Fibroblast of lung (primary cell): ENCODE results near the gene SECISBP2L. TPM values are rescaled to one million over a fixed set of nuclear protein-coding genes. Genes with fewer than 3 reads are reported as not detected.

Experiments
- DNase-seq, 2 donors: peaks; one replicate each; pipeline versions ENCODE4 v3.0.0 to v3.0.0-alpha.2; 2010; ENCODE audit warnings: low read depth in 2 of 2
- H2AFZ ChIP-seq: 2 replicates; pipeline ENCODE4 v1.5.1; 2012; ENCODE audit warnings: low read length, control low read depth, inconsistent platforms
- H3K27ac ChIP-seq: 2 replicates; pipeline ENCODE4 v1.5.1; 2011; ENCODE audit warnings: low read length, control low read depth; ENCODE audit not compliant: insufficient read depth
- H3K27me3 ChIP-seq: 2 replicates; pipeline ENCODE4 v1.5.1; 2011; ENCODE audit warnings: mild to moderate bottlenecking, low read length; ENCODE audit not compliant: control insufficient read depth, insufficient read depth
- H3K36me3 ChIP-seq: 2 replicates; pipeline ENCODE4 v1.5.1; 2011; ENCODE audit warnings: low read length; ENCODE audit not compliant: control insufficient read depth, insufficient read depth
- H3K4me1 ChIP-seq: 2 replicates; pipeline ENCODE4 v1.5.1; 2011; ENCODE audit warnings: low read length; ENCODE audit not compliant: control insufficient read depth, insufficient read depth; ENCODE audit errors: extremely low read depth
- H3K4me2 ChIP-seq: 2 replicates; pipeline ENCODE4 v1.5.1; 2011; ENCODE audit warnings: low read length, control low read depth; ENCODE audit not compliant: insufficient read depth; ENCODE audit errors: extremely low read depth
- H3K4me3 ChIP-seq, 4 experiments: fragments of 200-600 bp in 1 of 4; sonication (generic) in 1 of 4; replicated peaks in 1 of 4; 2 replicates each; pipeline ENCODE4 v1.5.1; 2011 to 2016; ENCODE audit warnings: low read length in 4 of 4, low read depth in 3 of 4, mild to moderate bottlenecking in 3 of 4, control low read depth in 2 of 4, inconsistent platforms in 1 of 4, mixed read lengths in 1 of 4; ENCODE audit not compliant: insufficient read depth in 1 of 4; ENCODE audit errors: control extremely low read depth in 1 of 4
- H3K79me2 ChIP-seq: 2 replicates; pipeline ENCODE4 v1.5.1; 2012; ENCODE audit warnings: mild to moderate bottlenecking, low read length, inconsistent platforms; ENCODE audit not compliant: control insufficient read depth, insufficient read depth
- H3K9ac ChIP-seq: 2 replicates; pipeline ENCODE4 v1.5.1; 2011; ENCODE audit warnings: mild to moderate bottlenecking, low read length, control low read depth; ENCODE audit not compliant: insufficient read depth
- H3K9me3 ChIP-seq: 2 replicates; pipeline ENCODE4 v1.5.1; 2012; ENCODE audit warnings: low read depth, low read length; ENCODE audit not compliant: control insufficient read depth, insufficient read depth
- H4K20me1 ChIP-seq: 2 replicates; pipeline ENCODE4 v1.5.1; 2011; ENCODE audit warnings: low read length; ENCODE audit not compliant: control insufficient read depth, insufficient read depth; ENCODE audit errors: extremely low read depth
- EZH2 ChIP-seq: IDR thresholded peaks from 2 replicates; pipeline ENCODE4 v1.5.1; 2012; ENCODE audit warnings: low read length, control low read depth, mild to moderate bottlenecking; ENCODE audit errors: missing control alignments
- polyA plus RNA-seq, 2 donors: library from polyadenylated mRNA; depleted of rRNA in 1 of 2; stranded (reverse) in 1 of 2; unstranded in 1 of 2; fragments of >200 nt; gene quantifications; 2 replicates each; pipeline ENCODE4 v1.2.1, GENCODE V29; 2011 to 2012; ENCODE audit warnings: missing spikeins in 1 of 2
- total RNA-seq: library from RNA; depleted of rRNA; stranded (reverse); fragments of >200 nt; gene quantifications from 2 replicates; pipeline ENCODE4 v1.2.1, GENCODE V29; 2014
- TF ChIP-seq, protein P1 (sequence below), 2 donors: IDR thresholded peaks in 1 of 2; conservative IDR thresholded peaks in 1 of 2; 1 replicate in 1 of 2; 2 replicates in 1 of 2; pipeline ENCODE4 v1.5.1; 2011 to 2012; ENCODE audit warnings: low read length in 2 of 2, control low read depth in 1 of 2, inconsistent platforms in 1 of 2, low read depth in 1 of 2, mild to moderate bottlenecking in 1 of 2

The SECISBP2L gene
- total and polyA plus RNA-seq, 2 donors (not counting 1 experiment from before 2014, with no cell fraction given) = 25.7 to 44.3 TPM

DNA sequence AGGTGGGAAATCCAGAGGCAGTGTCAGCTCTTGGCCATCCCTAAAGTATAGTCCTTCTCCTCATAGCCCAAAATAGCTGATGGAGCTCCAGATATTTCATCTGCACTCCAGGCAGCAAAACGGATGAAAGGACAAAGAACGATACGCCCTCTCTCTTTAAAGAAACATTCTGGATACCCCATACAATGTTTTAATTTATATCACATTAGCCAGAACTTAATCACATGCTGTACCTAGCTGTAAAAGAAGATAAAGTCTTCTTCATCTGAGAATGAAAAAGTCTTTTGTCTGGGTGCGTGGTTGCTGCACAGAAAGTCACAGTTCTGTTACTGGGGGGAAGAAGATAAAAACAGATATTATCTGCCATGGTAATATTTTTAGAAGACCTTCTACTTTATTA is 78.2 kb downstream of the SECISBP2L start:
- Histone ChIP-seq H3K27me3 (no peaks in the 10 kb centered on the region), H3K79me2 (no peaks in the 10 kb centered on the region)

DNA sequence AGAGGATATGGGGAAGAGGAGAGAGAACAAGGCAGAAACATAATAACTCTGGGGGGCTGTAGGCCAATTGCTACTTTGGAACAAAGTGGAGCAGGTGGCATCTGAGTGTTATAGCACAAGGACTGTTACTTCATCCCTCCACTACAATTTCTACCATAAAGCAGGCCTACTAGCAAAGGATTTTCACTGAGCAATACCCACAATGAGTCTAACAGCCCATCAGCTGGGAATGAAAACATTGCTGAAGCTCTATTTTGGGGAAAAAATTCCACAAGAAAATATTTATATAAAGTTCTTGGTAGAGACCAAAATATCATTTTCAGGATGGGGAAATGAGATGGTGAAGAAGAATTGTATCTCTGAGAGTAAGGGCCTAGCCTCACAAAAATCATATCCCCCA is 78.9 kb downstream of the SECISBP2L start:
- Histone ChIP-seq H3K79me2 (no peaks in the 10 kb centered on the region), H3K4me2 (no peak overlapping the region), H3K9ac (no peak overlapping the region), H3K36me3 (no peaks in the 10 kb centered on the region), H3K27ac (no peak overlapping the region), H3K4me1 (peaks cover 3% of the 10 kb centered on the region), H3K4me3 (no peak overlapping the region), H2AFZ (no peak overlapping the region), H3K27me3 (no peaks in the 10 kb centered on the region), H3K9me3 (no peaks in the 10 kb centered on the region), H4K20me1 (no peaks in the 10 kb centered on the region)
- no peak for DNase-seq
- TF ChIP-seq EZH2 = no peak
- TF ChIP-seq, protein P1, sequence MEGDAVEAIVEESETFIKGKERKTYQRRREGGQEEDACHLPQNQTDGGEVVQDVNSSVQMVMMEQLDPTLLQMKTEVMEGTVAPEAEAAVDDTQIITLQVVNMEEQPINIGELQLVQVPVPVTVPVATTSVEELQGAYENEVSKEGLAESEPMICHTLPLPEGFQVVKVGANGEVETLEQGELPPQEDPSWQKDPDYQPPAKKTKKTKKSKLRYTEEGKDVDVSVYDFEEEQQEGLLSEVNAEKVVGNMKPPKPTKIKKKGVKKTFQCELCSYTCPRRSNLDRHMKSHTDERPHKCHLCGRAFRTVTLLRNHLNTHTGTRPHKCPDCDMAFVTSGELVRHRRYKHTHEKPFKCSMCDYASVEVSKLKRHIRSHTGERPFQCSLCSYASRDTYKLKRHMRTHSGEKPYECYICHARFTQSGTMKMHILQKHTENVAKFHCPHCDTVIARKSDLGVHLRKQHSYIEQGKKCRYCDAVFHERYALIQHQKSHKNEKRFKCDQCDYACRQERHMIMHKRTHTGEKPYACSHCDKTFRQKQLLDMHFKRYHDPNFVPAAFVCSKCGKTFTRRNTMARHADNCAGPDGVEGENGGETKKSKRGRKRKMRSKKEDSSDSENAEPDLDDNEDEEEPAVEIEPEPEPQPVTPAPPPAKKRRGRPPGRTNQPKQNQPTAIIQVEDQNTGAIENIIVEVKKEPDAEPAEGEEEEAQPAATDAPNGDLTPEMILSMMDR (conservative IDR thresholded peaks at IDR 0.05 in 1 of 2, IDR thresholded peaks at IDR 0.05 in 1 of 2; ENCODE audit: low read depth in 1 of 2, low read length in 2 of 2) = no peak

More for the DNA sequence above, 78.2 kb downstream of the SECISBP2L start:
- no peak overlapping the region for H3K4me2 ChIP-seq
- no peak overlapping the region for H3K9ac ChIP-seq
- H3K9me3 ChIP-seq = no peaks in the 10 kb centered on the region
- no peak for TF ChIP-seq EZH2
- TF ChIP-seq, protein P1 (conservative IDR thresholded peaks at IDR 0.05 in 1 of 2, IDR thresholded peaks at IDR 0.05 in 1 of 2; ENCODE audit: low read depth in 1 of 2, low read length in 2 of 2) = no peak
- DNase-seq = no peak
- peaks cover 3% of the 10 kb centered on the region for H3K4me1 ChIP-seq
- no peaks in the 10 kb centered on the region for H3K36me3 ChIP-seq
- no peak overlapping the region for H3K27ac ChIP-seq
- H3K4me3 ChIP-seq = no peak overlapping the region
- no peak overlapping the region for H2AFZ ChIP-seq
- no peaks in the 10 kb centered on the region for H4K20me1 ChIP-seq

DNA sequence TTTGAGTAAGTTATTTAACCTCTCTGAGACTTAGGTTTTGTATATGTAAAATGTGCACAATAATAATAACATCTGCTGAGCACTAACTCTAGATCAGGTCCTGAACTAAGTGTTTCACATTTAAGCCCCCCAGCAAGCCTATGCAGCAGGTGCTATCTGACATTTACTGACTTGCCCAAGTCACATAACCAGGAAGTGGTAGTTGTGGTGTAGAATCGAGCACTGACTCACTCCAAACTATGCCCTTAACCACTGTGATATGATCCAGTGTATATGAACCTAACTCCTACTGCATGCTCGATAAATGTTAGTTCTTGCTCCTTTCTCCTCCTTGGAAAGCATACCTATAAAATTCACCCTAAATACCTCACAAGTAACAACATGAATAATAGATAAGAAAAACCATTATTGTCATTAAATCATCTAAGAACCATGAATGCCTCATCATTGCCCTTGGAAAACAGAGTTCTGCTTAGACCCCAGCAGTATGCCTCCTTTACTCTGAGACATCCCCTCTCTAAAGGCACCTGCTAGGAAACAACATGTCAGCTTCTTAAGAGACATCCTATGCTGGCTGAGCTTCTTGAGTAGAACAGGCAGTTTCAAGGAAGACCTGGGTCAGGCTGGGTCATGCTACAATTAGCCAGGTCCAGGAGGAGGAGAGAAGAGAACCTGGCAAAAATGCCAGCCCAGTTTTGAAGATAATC is 79.5 kb downstream of the SECISBP2L start:
- no peak overlapping the region for H3K4me2 ChIP-seq

More for the DNA sequence above, 79.5 kb downstream of the SECISBP2L start:
- Histone ChIP-seq H3K9ac (no peak overlapping the region), H3K27ac (no peak overlapping the region), H3K79me2 (no peaks in the 10 kb centered on the region), H4K20me1 (no peaks in the 10 kb centered on the region), H3K9me3 (no peaks in the 10 kb centered on the region), H2AFZ (no peak overlapping the region), H3K36me3 (no peaks in the 10 kb centered on the region), H3K27me3 (no peaks in the 10 kb centered on the region), H3K4me3 (no peak overlapping the region), H3K4me1 (peaks cover 3% of the 10 kb centered on the region)
- DNase-seq = peak; percentile 64 to 89
- no peak for TF ChIP-seq EZH2
- TF ChIP-seq, protein P1 (conservative IDR thresholded peaks at IDR 0.05 in 1 of 2, IDR thresholded peaks at IDR 0.05 in 1 of 2; ENCODE audit: low read depth in 1 of 2, low read length in 2 of 2) = no peak
